Activated effector memory CD4-positive, alpha-beta T cell treated with anti-CD3 and anti-CD28 coated beads, Interleukin-2, amount 50 U/mL, for 16 hours (primary cell): ENCODE data around the gene SLC35B2.

Source experiments
- DNase-seq: peaks from one replicate; pipeline ENCODE4 v3.0.0-alpha.2; 2020

Gene SLC35B2

GRCh38 chr6:44285552-44286284, 28.4 kb upstream of the SLC35B2 start:
- DNase-seq, result no peak

- DNase-seq, result no peak
Observed at GRCh38 chr6:44284867-44285266, 27.5 kb upstream of the SLC35B2 start.

- no peak for DNase-seq
Observed at GRCh38 chr6:44284121-44284520, 26.8 kb upstream of the SLC35B2 start.

GRCh38 chr6:44278774-44279697, 21.7 kb upstream of the SLC35B2 start:
- no peak for DNase-seq

GRCh38 chr6:44278315-44278714, 21.0 kb upstream of the SLC35B2 start:
- no peak for DNase-seq

- DNase-seq, result no peak
Observed at GRCh38 chr6:44277763-44278162, 20.4 kb upstream of the SLC35B2 start.

GRCh38 chr6:44276667-44277640, 19.6 kb upstream of the SLC35B2 start:
- DNase-seq, result no peak

- DNase-seq, result peak; percentile 71
Observed at GRCh38 chr6:44275749-44276648, 18.7 kb upstream of the SLC35B2 start.

- no peak for DNase-seq
Observed at GRCh38 chr6:44275271-44275748, 18.0 kb upstream of the SLC35B2 start.

- DNase-seq, result no peak
Observed at GRCh38 chr6:44273617-44274016, 16.3 kb upstream of the SLC35B2 start.

- no peak for DNase-seq
Observed at GRCh38 chr6:44272999-44273566, 15.8 kb upstream of the SLC35B2 start.

GRCh38 chr6:44272529-44272928, 15.2 kb upstream of the SLC35B2 start:
- DNase-seq, result no peak

GRCh38 chr6:44271914-44272313, 14.6 kb upstream of the SLC35B2 start:
- DNase-seq, result no peak

GRCh38 chr6:44271406-44271723, 14.0 kb upstream of the SLC35B2 start:
- DNase-seq, result no peak

GRCh38 chr6:44270526-44271405, 13.4 kb upstream of the SLC35B2 start:
- no peak for DNase-seq

- DNase-seq, result no peak
Observed at GRCh38 chr6:44269921-44270525, 12.7 kb upstream of the SLC35B2 start, which contains the start of gene TMEM151B. Gene TMEM151B, plus strand, starts transcription at chr6:44270450. Its CDS starts 293 bp downstream, at chr6:44270743.

GRCh38 chr6:44269178-44269920, 12.0 kb upstream of the SLC35B2 start:
- DNase-seq, result no peak

- peak; percentile 86 for DNase-seq
Observed at GRCh38 chr6:44268095-44268628, 10.8 kb upstream of the SLC35B2 start.

- no peak for DNase-seq
Observed at GRCh38 chr6:44267252-44267651, 9.9 kb upstream of the SLC35B2 start.
